ENCODE measurements around the gene CTDNEP1. TPM values are rescaled to one million over a fixed set of nuclear protein-coding genes. Genes with fewer than 3 reads are reported as not detected.
A peak's percentile ranks its signal among the peaks of the same experiment; 100 is the strongest.

Gene CTDNEP1
- polyA plus RNA-seq, 4 donors: 70.0 to 132 (median 89.3) TPM

GRCh38 chr17:7205561-7205960, 46.0 kb downstream of the CTDNEP1 start:
- DNase-seq (no peak), FAIRE-seq (no peak)
- Histone ChIP-seq H3K4me1 (ENCODE audit: control insufficient read depth in 3 of 3, insufficient read depth in 2 of 3, low read depth in 1 of 3, low read length in 2 of 3) (peaks cover 0 to 12% (median 0%) of the 10 kb centered on the region in 3 donors), H3K4me3 (ENCODE audit: low read depth in 1 of 3, low read length in 3 of 3) (peak overlapping the region in 1 of 3 donors; percentile 48), H3K27me3 (ENCODE audit: control insufficient read depth in 3 of 3, insufficient read depth in 3 of 3, low read length in 3 of 3) (peaks cover 0 to 41% (median 0%) of the 10 kb centered on the region in 3 donors), H3K9me3 (ENCODE audit: control insufficient read depth in 2 of 2, insufficient read depth in 1 of 2, low read depth in 1 of 2, low read length in 1 of 2) (no peaks in the 10 kb centered on the region), H3K36me3 (ENCODE audit: control insufficient read depth in 3 of 3, insufficient read depth in 2 of 3, low read depth in 1 of 3, low read length in 3 of 3) (peaks cover 0 to 15% (median 0%) of the 10 kb centered on the region in 3 donors), H3K27ac (ENCODE audit: low read depth in 1 of 3, low read length in 2 of 3) (peak overlapping the region in 2 of 3 donors; percentile 70 to 80)
- 42 to 56% (median 51%) methylated on average over 15 of the region's 15 CpGs for WGBS, 3 donors

GRCh38 chr17:7204828-7205461, 46.6 kb downstream of the CTDNEP1 start:
- WGBS, 3 donors: 0 to 1% (median 0%) methylated on average over 34 of the region's 34 CpGs
- FAIRE-seq (no peak), DNase-seq (peak; percentile 66 to 86)
- Histone ChIP-seq H3K36me3 (ENCODE audit: control insufficient read depth in 3 of 3, insufficient read depth in 2 of 3, low read depth in 1 of 3, low read length in 3 of 3) (peaks cover 0 to 15% (median 0%) of the 10 kb centered on the region in 3 donors), H3K9me3 (ENCODE audit: control insufficient read depth in 2 of 2, insufficient read depth in 1 of 2, low read depth in 1 of 2, low read length in 1 of 2) (no peaks in the 10 kb centered on the region), H3K27ac (ENCODE audit: low read depth in 1 of 3, low read length in 2 of 3) (peak overlapping the region; percentile 33 to 80 (median 70)), H3K27me3 (ENCODE audit: control insufficient read depth in 3 of 3, insufficient read depth in 3 of 3, low read length in 3 of 3) (peaks cover 0 to 36% (median 0%) of the 10 kb centered on the region in 3 donors), H3K4me3 (ENCODE audit: low read depth in 1 of 3, low read length in 3 of 3) (peak overlapping the region in 2 of 3 donors; percentile 48 to 52), H3K4me1 (ENCODE audit: control insufficient read depth in 3 of 3, insufficient read depth in 2 of 3, low read depth in 1 of 3, low read length in 2 of 3) (peaks cover 0 to 12% (median 0%) of the 10 kb centered on the region in 3 donors)

GRCh38 chr17:7204336-7204735, 47.2 kb downstream of the CTDNEP1 start:
- Histone ChIP-seq H3K27ac (ENCODE audit: low read depth in 1 of 3, low read length in 2 of 3) (peak overlapping the region in 1 of 3 donors; percentile 70), H3K36me3 (ENCODE audit: control insufficient read depth in 3 of 3, insufficient read depth in 2 of 3, low read depth in 1 of 3, low read length in 3 of 3) (peaks cover 0 to 15% (median 0%) of the 10 kb centered on the region in 3 donors), H3K4me1 (ENCODE audit: control insufficient read depth in 3 of 3, insufficient read depth in 2 of 3, low read depth in 1 of 3, low read length in 2 of 3) (peaks cover 0 to 12% (median 0%) of the 10 kb centered on the region in 3 donors), H3K4me3 (ENCODE audit: low read depth in 1 of 3, low read length in 3 of 3) (peak overlapping the region in 1 of 3 donors; percentile 48), H3K27me3 (ENCODE audit: control insufficient read depth in 3 of 3, insufficient read depth in 3 of 3, low read length in 3 of 3) (peaks cover 0 to 30% (median 0%) of the 10 kb centered on the region in 3 donors), H3K9me3 (ENCODE audit: control insufficient read depth in 2 of 2, insufficient read depth in 1 of 2, low read depth in 1 of 2, low read length in 1 of 2) (no peaks in the 10 kb centered on the region)
- WGBS, 3 donors: 72 to 79% (median 73%) methylated on average over 15 of the region's 15 CpGs
- FAIRE-seq (no peak), DNase-seq (no peak)

- Histone ChIP-seq H3K4me3 (ENCODE audit: low read depth in 1 of 3, low read length in 3 of 3) (no peak overlapping the region), H3K27ac (ENCODE audit: low read depth in 1 of 3, low read length in 2 of 3) (no peak overlapping the region), H3K27me3 (ENCODE audit: control insufficient read depth in 3 of 3, insufficient read depth in 3 of 3, low read length in 3 of 3) (peaks cover 0 to 21% (median 0%) of the 10 kb centered on the region in 3 donors), H3K4me1 (ENCODE audit: control insufficient read depth in 3 of 3, insufficient read depth in 2 of 3, low read depth in 1 of 3, low read length in 2 of 3) (peaks cover 0 to 12% (median 0%) of the 10 kb centered on the region in 3 donors), H3K36me3 (ENCODE audit: control insufficient read depth in 3 of 3, insufficient read depth in 2 of 3, low read depth in 1 of 3, low read length in 3 of 3) (peaks cover 0 to 15% (median 0%) of the 10 kb centered on the region in 3 donors), H3K9me3 (ENCODE audit: control insufficient read depth in 2 of 2, insufficient read depth in 1 of 2, low read depth in 1 of 2, low read length in 1 of 2) (no peaks in the 10 kb centered on the region)
- FAIRE-seq (no peak), DNase-seq (no peak)
- WGBS, 3 donors: 89 to 96% (median 96%) methylated on average over 16 of the region's 16 CpGs
These were observed 48.1 kb downstream of the CTDNEP1 start for GRCh38 chr17:7203391-7203790.

- 89 to 92% (median 91%) methylated on average over 22 of the region's 22 CpGs for WGBS, 3 donors
- FAIRE-seq (no peak), DNase-seq (no peak)
- no peaks in the 10 kb centered on the region for H3K27me3 ChIP-seq (ENCODE audit: control insufficient read depth in 3 of 3, insufficient read depth in 3 of 3, low read length in 3 of 3)
- H3K4me1 ChIP-seq (ENCODE audit: control insufficient read depth in 3 of 3, insufficient read depth in 2 of 3, low read depth in 1 of 3, low read length in 2 of 3): no peaks in the 10 kb centered on the region
- H3K36me3 ChIP-seq (ENCODE audit: control insufficient read depth in 3 of 3, insufficient read depth in 2 of 3, low read depth in 1 of 3, low read length in 3 of 3): peaks cover 0 to 33% (median 0%) of the 10 kb centered on the region in 3 donors
- no peak overlapping the region for H3K4me3 ChIP-seq (ENCODE audit: low read depth in 1 of 3, low read length in 3 of 3)
- H3K9me3 ChIP-seq (ENCODE audit: control insufficient read depth in 2 of 2, insufficient read depth in 1 of 2, low read depth in 1 of 2, low read length in 1 of 2): no peaks in the 10 kb centered on the region
- H3K27ac ChIP-seq (ENCODE audit: low read depth in 1 of 3, low read length in 2 of 3): no peak overlapping the region
These were observed 54.7 kb downstream of the CTDNEP1 start for GRCh38 chr17:7196651-7197401.

- no peak overlapping the region for H3K4me3 ChIP-seq (ENCODE audit: low read depth in 1 of 3, low read length in 3 of 3)
- H3K9me3 ChIP-seq (ENCODE audit: control insufficient read depth in 2 of 2, insufficient read depth in 1 of 2, low read depth in 1 of 2, low read length in 1 of 2): no peaks in the 10 kb centered on the region
- DNase-seq (no peak), FAIRE-seq (no peak)
- H3K27me3 ChIP-seq (ENCODE audit: control insufficient read depth in 3 of 3, insufficient read depth in 3 of 3, low read length in 3 of 3): no peaks in the 10 kb centered on the region
- WGBS, 3 donors: 91 to 93% (median 92%) methylated on average over 12 of the region's 12 CpGs
- no peaks in the 10 kb centered on the region for H3K4me1 ChIP-seq (ENCODE audit: control insufficient read depth in 3 of 3, insufficient read depth in 2 of 3, low read depth in 1 of 3, low read length in 2 of 3)
- no peak overlapping the region for H3K27ac ChIP-seq (ENCODE audit: low read depth in 1 of 3, low read length in 2 of 3)
- peaks cover 0 to 39% (median 0%) of the 10 kb centered on the region in 3 donors for H3K36me3 ChIP-seq (ENCODE audit: control insufficient read depth in 3 of 3, insufficient read depth in 2 of 3, low read depth in 1 of 3, low read length in 3 of 3)
These were observed 55.6 kb downstream of the CTDNEP1 start for GRCh38 chr17:7195971-7196370.

Other genes starting within 250 kb of the CTDNEP1 start
- 100 to 1,000 TPM; 204 to 313 (median 285) TPM for gene RNASEK, start 239.1 kb downstream of the CTDNEP1 start, polyA plus RNA-seq
- gene BCL6B, start 228.7 kb downstream of the CTDNEP1 start, polyA plus RNA-seq: 1 to 10 TPM in 3 of 4 donors, under 1 TPM in 1; 0.45 to 8.7 (median 4.2) TPM
- gene SLC16A13, start 215.7 kb downstream of the CTDNEP1 start, polyA plus RNA-seq: 10 to 100 TPM in 1 of 4 donors, 1 to 10 TPM in 3; 1.8 to 11.2 (median 5.0) TPM
- 1 to 10 TPM in 1 of 4 donors, under 1 TPM in 1, not detected in 2; 0.68 to 2.3 TPM for gene SLC16A11, start 207.6 kb downstream of the CTDNEP1 start, polyA plus RNA-seq
- gene CLEC10A, start 171.5 kb downstream of the CTDNEP1 start, polyA plus RNA-seq: 10 to 100 TPM in 2 of 4 donors, 1 to 10 TPM in 1, under 1 TPM in 1; 0.45 to 14.6 (median 10.0) TPM
- gene ASGR2, start 136.9 kb downstream of the CTDNEP1 start, polyA plus RNA-seq: under 1 TPM in 2 of 4 donors, not detected in 2; 0.46 to 0.81 TPM
- gene ASGR1, start 72.4 kb downstream of the CTDNEP1 start, polyA plus RNA-seq: 1 to 10 TPM; 1.9 to 2.9 (median 2.7) TPM
- 1 to 10 TPM in 3 of 4 donors, under 1 TPM in 1; 0.67 to 9.2 (median 4.2) TPM for gene DLG4, start 31.9 kb downstream of the CTDNEP1 start, polyA plus RNA-seq
- gene ACADVL, start 31.8 kb downstream of the CTDNEP1 start, polyA plus RNA-seq: 1,000 to 10,000 TPM in 2 of 4 donors, 100 to 1,000 TPM in 2; 424 to 2,630 (median 1,444) TPM
- 10 to 100 TPM in 3 of 4 donors, 1 to 10 TPM in 1; 8.1 to 44.4 (median 16.0) TPM for gene DVL2, start 17.2 kb downstream of the CTDNEP1 start, polyA plus RNA-seq
- gene PHF23, start 12.3 kb downstream of the CTDNEP1 start, polyA plus RNA-seq: 10 to 100 TPM; 26.4 to 44.3 (median 36.0) TPM
- gene GABARAP, start 9.3 kb downstream of the CTDNEP1 start, polyA plus RNA-seq: 1,000 to 10,000 TPM in 1 of 4 donors, 100 to 1,000 TPM in 3; 541 to 1,100 (median 797) TPM
- gene ELP5, start 481 bp upstream of the CTDNEP1 start, polyA plus RNA-seq: 10 to 100 TPM; 31.3 to 84.6 (median 45.4) TPM
- 100 to 1,000 TPM; 309 to 561 (median 332) TPM for gene CLDN7, start 10.7 kb upstream of the CTDNEP1 start, polyA plus RNA-seq
- gene SLC2A4, start 30.0 kb upstream of the CTDNEP1 start, polyA plus RNA-seq: 1 to 10 TPM in 2 of 4 donors, under 1 TPM in 2; 0.31 to 5.0 (median 1.2) TPM
- 10 to 100 TPM in 2 of 4 donors, 1 to 10 TPM in 2; 4.0 to 49.6 (median 11.1) TPM for gene YBX2, start 42.9 kb upstream of the CTDNEP1 start, polyA plus RNA-seq
- 100 to 1,000 TPM; 238 to 606 (median 340) TPM for gene EIF5A, start 55.9 kb upstream of the CTDNEP1 start, polyA plus RNA-seq
- 100 to 1,000 TPM in 2 of 4 donors, 10 to 100 TPM in 2; 48.3 to 152 (median 86.3) TPM for gene GPS2, start 63.6 kb upstream of the CTDNEP1 start, polyA plus RNA-seq
- 10 to 100 TPM; 14.3 to 36.9 (median 22.7) TPM for gene NEURL4, start 77.6 kb upstream of the CTDNEP1 start, polyA plus RNA-seq
- 10 to 100 TPM in 1 of 4 donors, 1 to 10 TPM in 3; 3.8 to 43.5 (median 8.5) TPM for gene ACAP1, start 84.8 kb upstream of the CTDNEP1 start, polyA plus RNA-seq
- gene KCTD11, start 100.4 kb upstream of the CTDNEP1 start, polyA plus RNA-seq: 1 to 10 TPM; 6.0 to 8.6 (median 7.9) TPM
- not detected for gene TMEM95, start 103.4 kb upstream of the CTDNEP1 start, polyA plus RNA-seq
- 10 to 100 TPM in 2 of 4 donors, 1 to 10 TPM in 2; 8.8 to 16.3 (median 10.7) TPM for gene TNK1, start 129.4 kb upstream of the CTDNEP1 start, polyA plus RNA-seq
- 10 to 100 TPM in 3 of 4 donors, 1 to 10 TPM in 1; 6.3 to 18.0 (median 13.6) TPM for gene PLSCR3, start 142.8 kb upstream of the CTDNEP1 start, polyA plus RNA-seq
- 100 to 1,000 TPM; 193 to 771 (median 385) TPM for gene TMEM256, start 152.4 kb upstream of the CTDNEP1 start, polyA plus RNA-seq
- 1 to 10 TPM in 2 of 4 donors, under 1 TPM in 2; 0.22 to 6.1 (median 2.6) TPM for gene NLGN2, start 156.1 kb upstream of the CTDNEP1 start, polyA plus RNA-seq
- not detected for gene SPEM1, start 168.6 kb upstream of the CTDNEP1 start, polyA plus RNA-seq
- gene SPEM2, start 173.9 kb upstream of the CTDNEP1 start, polyA plus RNA-seq: not detected
- not detected for gene SPEM3, start 177.1 kb upstream of the CTDNEP1 start, polyA plus RNA-seq
- 10 to 100 TPM in 2 of 4 donors, 1 to 10 TPM in 2; 9.3 to 14.9 (median 10.2) TPM for gene TMEM102, start 183.7 kb upstream of the CTDNEP1 start, polyA plus RNA-seq
- under 1 TPM in 2 of 4 donors, not detected in 2; 0.61 to 0.86 TPM for gene FGF11, start 187.8 kb upstream of the CTDNEP1 start, polyA plus RNA-seq
- gene CHRNB1, start 193.3 kb upstream of the CTDNEP1 start, polyA plus RNA-seq: 10 to 100 TPM in 3 of 4 donors, 1 to 10 TPM in 1; 8.4 to 11.9 (median 10.4) TPM
- 10 to 100 TPM in 2 of 4 donors, 1 to 10 TPM in 2; 7.6 to 76.4 (median 12.4) TPM for gene ZBTB4, start 227.9 kb upstream of the CTDNEP1 start, polyA plus RNA-seq
- gene SLC35G6, start 229.7 kb upstream of the CTDNEP1 start, polyA plus RNA-seq: under 1 TPM in 1 of 4 donors, not detected in 3; 0.49 TPM
- 100 to 1,000 TPM in 1 of 4 donors, 10 to 100 TPM in 2, 1 to 10 TPM in 1; 10.0 to 104 (median 20.8) TPM for gene POLR2A, start 232.6 kb upstream of the CTDNEP1 start, polyA plus RNA-seq

All from small intestine (tissue), 7 donors.